T-helper 9 cell (primary cell): ENCODE results near the gene SORBS2.

Source experiments
- DNase-seq: peaks from one replicate; pipeline ENCODE4 v3.0.0-alpha.2; 2020

Gene SORBS2

DNA sequence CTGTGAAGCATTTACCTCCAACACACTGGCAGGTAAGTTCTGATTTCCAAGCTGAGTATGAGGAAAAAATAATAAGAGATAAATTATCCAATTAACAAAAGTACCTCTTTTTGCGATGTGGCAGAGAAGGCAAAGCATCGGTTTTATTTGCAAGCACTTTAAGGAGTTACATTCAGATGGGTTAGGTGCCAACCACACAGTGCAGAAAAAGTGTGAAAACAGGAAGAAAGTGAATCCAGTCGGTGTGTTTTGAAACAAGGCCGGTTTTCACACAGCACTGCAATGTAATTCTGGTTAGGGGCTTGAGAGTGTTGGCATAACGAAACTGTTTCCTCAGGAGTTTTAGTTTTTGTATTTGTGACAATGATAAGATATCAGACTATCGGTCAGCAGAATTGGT, 145.8 kb downstream of the SORBS2 start:
- DNase-seq: no peak

DNA sequence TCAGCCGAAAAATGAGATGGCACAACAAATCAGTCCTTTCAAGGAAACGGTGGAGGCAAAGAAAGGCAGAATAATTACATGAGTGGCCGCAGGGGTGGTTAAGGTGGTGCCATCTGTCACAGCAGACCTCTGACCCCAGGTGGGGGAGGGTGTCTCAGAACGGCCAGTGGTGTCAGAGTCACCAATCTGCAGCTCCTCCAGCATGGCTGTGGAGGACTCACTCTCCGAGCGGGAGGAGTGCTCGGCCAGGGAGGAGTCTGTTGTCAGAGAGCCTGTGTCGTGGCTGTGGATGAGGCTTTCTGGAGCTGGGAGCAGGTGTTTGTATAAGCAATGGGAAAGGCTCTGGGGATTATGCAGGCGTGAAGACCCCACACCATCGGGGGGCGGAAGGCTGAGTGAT, 146.3 kb downstream of the SORBS2 start:
- DNase-seq: no peak

DNA sequence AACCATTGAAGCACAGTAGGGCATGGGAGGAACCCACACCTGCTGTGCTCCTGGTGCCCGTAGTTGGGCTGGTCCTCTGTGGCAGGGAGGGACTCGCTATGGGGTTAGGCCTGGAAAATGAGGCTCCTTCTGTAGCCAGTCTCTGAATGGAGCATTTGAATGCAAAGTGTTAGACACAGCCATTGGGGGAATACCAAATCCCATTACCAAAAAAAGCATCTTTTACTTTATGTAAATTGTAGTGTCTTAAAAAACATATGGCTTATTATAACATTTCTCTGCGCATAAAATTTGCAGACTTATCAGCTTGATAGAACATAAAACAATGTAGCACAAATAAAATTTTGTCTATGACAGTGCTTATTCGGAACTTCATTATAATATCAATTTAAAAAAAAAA, 147.5 kb downstream of the SORBS2 start:
- DNase-seq: no peak

DNA sequence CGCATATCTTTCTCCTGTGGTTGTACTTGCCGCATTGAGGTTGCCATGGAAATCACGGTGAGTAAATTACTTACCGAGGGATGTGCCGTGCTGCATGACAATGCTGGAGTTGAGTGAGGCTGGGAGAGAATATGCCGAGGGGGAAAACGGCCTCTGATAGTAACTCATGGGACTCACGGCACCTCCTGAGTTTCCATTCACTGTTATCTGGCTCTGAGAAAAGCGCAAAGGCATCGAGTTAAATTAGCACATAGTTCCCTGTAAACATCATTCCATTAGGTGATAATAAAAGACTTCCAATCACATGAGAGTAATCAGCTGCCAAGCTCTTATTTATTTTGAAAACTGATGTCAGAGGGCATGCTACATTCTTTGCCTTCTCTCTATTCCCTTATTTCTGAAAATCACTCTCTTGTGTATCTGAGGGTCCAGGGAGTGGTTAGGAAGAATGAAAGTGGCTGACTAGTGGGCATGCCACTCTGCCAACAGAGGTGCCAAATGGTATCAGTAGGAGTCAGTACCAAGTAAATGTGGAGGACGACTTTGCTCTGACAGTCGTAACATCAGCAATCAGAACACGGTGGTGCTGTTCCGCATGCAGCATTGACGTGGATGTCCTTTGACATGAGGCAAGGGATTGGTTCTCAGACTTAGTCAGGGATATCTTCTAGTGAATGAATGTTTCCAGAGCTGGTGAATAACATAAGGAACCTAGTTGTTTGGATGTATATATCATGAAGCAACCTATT, 149.8 kb downstream of the SORBS2 start:
- no peak for DNase-seq

DNA sequence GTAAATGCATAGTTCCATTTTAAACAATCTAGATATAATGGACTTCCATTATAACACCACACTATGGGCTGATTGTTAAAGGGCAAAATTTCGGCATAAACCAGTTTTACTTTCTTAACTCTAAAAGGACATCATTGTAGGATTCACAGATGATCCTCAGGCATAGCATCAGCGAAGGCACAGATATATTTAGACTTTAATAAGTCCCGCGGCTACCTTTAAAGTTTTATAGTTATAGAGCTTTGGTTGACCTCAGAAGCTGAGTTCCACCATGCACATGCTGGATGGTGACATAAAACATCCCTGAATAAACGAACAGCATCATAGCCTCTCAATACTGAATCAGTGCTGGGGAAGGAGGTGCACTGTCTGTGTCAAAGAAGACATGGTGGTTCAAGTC, 151.7 kb downstream of the SORBS2 start:
- DNase-seq: no peak

DNA sequence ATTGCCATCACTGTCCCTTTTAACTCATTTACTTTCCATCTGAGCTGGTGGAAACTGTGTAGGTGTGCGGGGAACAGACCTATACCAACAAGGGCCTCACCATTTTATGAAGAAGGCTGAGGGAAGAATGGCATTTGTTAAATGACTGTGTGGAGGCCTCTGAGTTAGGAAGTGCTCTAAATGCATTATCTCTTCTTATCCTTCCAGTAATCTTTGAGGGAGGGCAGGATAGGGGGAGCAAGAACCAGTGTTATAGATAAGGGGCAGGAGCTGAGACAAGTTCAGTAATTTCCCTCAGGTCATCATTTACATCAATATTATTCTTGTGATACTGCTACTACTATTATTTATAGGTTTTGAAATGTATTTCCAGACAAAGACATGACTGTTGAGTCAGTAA, 154.3 kb downstream of the SORBS2 start:
- DNase-seq: no peak

DNA sequence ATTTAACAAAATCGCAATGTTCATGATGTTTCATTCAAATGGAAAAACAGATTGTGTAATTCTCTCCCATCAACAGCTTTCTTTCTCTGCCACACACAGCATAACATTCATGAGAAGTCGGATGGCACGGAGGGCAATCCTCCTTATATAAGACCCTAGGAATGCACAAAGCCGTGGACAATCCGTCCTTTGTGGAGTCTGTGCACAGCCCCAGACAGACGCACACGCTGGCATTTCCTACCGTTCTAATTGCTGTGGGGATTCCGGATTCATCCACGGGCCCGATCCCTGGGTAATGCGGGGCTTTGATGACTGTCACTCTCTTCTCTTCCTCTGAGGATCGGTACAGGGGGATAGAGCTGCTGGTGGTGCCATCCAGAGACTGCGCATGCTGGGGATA, 154.8 kb downstream of the SORBS2 start:
- no peak for DNase-seq

DNA sequence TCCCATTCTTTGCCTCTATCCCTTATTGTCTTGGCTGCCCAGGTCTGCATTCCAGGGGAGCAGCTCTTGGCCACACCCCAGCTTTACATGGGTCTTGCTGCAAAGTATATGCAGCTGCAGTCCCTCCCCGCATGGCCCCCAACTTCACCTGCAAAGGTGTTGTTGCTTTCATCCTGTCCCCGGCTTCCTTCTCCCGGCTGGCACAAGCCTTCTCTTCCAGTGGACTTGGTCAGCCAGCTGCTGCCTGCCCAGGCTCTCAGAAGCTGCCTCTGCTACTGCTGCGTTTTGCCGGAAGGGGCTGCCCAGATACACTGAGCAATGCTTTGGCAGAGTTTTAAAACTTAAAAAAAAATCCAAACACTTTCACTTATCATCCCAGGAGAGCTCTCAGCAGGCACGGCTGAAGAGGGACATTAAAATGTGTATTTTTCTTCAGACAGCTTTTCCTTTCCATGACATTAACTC, 155.5 kb downstream of the SORBS2 start:
- DNase-seq: no peak

DNA sequence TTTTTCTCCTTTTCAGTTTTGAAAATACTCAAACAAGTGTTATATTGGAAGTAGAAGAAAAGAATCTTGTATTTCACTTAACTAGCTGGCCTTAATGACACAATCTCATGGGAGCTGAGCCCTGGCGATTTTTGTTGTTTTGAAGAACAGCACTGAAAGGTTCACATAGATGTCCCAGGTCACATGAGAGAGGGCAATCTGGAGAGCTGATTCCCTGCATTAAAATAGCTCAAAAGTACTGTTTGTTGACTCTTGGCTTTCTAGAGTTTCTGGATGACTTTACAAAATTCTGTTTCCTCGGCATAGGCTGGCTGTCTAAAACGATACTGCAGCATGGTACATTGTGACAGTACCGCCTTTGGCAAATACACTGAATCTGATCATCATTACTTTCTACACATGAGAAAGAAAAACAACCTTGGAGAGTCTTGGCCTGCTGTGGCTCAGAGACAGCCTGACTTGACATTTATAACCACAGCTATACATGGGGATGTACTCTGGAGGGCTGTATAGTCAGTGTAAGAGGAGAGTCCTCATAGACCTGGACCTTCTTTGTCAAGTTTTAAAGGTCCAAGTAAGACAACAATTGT, 156.9 kb downstream of the SORBS2 start:
- no peak for DNase-seq

DNA sequence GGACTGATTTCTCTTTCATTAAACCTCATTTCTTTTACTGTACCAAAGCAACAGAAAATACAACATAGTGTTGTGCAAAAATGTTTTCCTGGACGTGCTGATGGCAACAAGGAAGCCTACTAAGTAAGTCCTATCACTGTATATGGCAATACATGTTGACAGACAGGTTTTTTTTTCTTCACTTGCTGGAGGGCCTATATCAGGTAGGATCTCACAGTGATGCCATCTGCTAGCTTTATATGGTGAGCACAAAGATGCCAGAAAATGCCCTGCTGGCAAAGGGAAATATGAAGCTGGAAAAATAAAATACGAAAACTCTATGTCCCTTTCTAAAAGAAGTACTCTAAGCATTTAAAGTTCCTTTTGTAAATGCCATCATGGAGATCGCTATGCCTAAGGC, 157.7 kb downstream of the SORBS2 start:
- DNase-seq: no peak

DNA sequence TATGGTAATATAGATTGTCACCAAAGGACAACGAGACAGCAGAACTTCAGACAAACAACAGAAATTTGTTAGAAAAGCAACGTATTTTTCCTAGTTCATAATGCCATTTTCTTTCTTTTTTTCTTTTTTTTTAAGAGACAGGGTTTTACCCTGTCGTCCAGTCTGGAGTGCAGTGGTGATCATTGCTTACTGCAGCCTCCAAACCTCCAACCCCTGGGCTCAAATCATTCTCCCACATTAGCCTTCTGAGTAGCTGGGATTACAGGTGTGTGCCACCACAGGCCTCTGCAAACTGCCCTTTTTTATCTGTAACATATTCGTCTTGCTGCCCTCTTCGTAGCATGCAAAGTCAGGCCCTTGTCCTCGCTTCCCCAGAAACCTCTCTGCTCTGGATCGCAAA, 160.1 kb downstream of the SORBS2 start:
- no peak for DNase-seq

DNA sequence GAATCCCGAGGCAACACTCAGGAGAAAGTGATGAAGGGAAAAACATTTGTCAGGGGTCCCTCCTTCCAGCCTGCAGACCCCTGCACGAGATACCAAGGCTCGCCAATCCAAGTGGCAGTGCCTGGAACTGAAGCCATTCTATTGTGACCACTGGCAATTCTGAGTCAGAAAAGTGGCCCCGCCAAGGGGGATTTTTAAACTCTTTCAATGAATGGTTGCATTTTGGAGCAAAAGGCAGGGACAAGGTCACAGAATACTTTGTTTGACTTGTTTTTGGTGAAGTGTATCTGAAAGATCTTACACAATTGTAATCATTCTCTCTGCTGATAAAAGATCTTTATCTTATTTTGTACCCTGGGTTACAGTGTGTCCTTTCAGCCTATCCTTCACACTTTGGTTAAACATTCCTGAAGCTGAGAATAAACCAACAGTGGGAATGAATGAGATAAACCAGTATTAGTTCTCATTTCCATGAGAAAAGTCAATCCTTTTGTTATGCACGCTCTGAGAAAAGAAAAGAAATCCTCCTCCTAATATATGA, 160.8 kb downstream of the SORBS2 start:
- DNase-seq: no peak

DNA sequence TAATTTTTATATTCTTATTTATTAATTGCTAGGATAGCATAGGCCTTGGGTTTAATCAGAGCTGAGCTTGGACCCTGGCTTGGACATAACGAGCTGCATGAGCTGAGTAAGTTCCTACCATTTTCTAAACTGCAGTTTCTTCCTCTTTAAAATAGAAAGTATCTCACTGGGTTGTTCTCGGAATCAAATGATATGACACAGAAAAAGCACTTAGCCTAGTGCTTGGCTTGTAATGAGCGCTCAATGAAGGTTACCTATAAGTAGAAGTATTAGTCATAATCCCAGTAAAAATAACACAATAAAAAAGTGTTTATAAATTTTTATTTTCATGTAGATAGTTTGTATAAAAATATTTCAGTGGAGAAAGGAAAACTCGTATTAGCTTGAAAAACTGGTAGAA, 163.4 kb downstream of the SORBS2 start:
- DNase-seq: no peak

DNA sequence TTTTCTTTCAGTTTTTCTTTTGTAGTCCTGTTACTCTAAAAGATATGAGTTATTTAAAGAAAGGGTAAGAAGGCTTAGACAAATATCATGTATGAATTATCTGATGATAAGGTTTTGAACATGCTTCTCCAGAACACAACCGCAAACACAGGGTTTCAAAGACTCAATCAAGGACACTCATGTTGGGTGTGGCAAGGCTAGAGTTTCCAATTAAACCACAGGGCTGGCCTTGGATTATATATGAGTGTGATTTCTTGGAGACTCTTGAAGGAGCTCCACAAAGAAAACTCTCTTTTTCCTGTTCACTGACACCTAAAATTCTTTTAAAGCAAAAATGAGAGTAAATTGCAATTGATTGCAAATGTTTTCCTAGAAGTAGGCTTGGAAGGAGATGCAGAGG, 166.6 kb downstream of the SORBS2 start:
- DNase-seq: no peak

DNA sequence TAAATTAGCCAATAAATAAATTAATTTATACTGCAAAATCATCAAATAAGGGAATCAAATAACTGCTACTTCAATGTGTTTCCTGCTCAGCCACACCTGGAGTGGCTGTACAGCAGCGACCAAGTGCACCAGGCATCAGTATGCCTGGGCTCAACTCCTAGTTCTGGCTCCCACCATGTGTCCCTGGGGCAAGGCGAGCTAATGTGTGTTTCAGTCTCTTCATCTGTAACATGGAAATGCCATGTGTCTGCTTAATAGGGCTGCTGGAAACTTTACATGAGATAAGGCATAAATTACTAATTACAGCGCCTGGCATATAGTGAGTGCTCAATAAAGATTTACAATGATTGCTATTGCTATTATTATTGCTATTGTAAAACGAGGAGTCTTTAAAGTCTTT, 167.6 kb downstream of the SORBS2 start:
- DNase-seq: no peak

DNA sequence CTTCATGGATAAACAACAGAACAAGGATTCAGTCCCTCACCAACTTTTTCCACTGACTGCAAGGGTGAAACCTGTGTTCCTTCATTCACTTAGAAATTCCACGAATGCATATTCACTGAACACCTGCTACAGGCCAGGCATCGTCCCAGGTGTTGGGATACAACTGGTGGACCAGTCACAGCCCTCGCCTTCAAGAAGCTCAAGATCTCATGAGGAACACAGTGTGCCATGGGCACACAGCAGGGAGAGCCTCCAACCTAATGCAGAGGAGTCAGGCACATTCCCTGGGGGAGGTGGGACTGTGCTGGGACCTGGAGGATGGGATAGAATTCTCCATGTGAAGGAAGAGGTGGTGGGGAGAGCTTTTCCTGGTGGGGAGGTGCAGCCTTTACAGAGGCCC, 169.1 kb downstream of the SORBS2 start:
- DNase-seq: no peak

DNA sequence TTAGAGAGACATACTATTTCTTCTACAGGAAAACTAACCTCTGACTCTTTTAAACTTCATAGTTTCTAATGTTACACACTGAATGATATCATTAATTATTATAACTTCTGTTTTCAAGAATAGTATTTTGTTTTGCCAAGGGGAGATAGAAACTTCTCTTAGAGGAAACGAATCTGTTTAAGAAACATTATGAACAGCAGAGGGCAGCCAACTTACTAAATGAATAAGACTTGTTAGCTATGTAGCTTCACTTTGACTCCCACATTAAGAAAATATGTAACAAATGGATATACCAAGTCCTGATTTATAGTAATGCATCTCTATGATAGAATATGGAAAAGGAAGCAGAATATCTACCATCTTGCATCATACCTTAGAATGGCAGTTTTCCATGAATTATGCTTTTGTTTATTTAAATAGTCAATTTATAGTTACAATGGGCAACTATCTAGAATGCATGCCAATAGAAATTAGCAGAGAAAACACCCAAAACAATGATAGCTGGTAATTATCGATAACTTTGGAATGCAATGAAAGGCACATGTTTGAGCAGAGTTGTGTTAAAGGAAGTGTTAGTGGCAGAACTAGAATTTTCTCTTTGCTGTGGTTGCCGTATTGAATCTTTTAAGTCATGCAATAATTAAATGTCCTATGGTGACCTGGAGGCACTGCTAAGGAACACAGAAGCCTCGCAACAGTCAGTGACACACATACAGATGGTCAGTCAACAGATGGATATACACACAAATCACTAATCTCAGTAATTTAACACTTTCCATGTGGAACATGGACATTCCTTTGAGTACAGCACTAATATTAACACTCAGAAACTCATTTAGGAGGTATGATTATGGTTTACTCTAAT, 171.0 kb downstream of the SORBS2 start:
- DNase-seq: no peak

DNA sequence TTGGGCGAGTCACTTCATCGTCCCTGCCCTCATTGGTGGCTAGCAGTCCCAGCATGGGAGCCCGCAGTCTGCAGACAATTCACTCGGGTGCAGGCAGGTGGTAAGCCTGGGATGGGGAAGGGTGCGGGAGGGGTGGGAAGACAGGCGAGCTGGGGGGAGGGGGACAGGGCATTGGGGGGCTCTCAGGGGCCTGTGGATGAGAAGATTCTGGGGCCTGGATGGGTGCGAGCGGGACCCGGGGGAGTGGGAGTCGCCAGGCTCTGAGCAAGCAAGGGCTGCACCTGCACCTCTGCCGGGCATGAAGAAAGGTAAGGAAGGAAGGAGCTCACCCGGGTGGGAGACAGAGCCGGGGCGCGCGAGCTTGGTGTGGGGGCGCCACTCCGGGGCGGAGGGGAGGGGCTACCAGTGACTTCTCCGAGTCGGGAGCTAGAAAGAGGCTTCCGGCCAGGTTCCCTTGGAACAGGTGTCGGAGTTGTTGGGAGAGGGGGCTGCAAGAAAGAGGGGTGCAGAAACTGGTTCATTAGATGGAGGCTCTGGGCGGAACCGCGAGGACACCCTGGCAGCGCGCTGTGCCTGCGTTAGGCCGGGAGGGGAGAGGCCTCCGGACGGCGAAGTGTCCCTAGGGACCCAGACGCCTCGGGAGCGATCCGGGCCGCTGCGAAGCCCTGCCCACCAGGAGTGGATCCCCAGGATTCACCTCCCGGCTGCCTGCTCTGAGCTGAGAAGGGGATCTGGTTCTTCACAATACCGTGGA, 173.3 kb downstream of the SORBS2 start:
- no peak for DNase-seq

DNA sequence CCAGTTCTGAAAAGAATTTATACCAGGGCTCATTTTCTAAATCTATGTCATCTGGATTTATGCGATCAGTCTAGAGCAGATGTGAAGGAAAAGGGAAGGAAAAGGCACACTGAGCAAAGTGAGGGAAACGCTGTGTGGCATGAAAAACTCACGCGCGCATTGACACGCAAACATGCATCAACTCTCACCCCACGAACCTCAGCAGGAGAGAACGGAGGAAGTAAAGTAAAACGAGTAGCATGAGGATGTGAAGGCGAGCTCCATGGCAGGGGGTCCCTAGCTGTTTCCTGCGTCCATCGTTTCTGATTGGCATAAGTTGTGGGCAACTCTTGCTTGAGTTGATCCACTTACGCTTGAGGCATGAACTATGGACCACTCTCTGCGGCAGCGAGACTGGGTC, 173.9 kb downstream of the SORBS2 start:
- DNase-seq: no peak

DNA sequence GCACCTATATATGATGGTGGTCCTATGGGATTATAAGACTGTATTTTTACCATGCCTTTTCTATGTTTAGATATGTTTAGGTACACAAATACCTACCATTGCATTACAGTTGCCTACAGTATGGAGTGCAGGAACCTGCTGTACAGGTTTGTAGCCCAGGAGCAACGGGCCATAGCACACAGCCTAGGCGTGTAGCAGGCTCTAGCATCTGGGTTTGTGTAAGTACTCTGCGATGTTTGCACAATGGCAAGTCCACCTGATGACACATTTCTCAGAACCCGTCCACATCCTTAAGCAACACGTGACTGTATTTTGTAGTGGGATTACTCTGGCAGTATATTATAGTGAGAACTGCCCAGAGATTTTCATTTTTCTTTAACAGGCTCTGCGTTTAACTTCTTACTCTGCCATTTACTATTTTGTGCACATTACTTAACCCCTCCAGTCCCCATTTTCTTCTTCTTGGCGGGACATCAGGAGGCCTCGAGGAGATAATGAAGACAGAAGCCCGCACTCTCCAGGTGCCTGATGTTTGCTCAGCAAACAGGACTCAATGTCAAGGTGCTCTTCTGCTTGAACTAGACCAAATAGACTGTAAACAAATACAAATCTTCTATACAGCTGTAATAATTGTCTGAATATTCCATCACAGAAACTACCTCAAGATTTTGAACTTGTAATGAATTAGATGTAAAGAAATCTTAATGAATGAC, 174.7 kb downstream of the SORBS2 start:
- no peak for DNase-seq

DNA sequence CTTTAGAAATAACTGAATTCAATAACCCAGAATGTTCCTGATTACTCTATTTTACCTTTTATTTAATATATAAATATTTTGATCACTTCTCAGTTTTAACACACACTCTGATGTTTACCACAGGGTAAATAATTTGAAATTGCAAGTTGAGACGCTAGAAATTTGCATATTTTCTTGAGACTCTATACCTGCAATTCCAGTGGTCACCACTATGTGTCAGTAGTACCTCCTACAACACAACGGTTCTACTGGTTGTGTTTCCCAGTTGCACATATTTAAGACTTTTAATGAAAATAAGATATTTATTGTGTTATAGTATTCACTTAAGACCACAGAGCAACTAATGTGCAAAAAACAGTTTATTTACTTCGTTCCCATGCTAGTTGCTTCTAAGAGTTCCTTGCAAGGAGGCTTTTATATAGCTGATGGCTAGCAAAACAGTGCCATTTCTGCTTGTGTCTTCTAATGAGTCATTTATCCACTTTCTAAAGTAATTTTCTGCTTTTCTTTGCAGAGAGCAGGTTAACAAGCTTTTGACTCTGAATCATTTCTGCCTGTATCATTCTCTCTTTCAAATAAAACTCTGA, 177.8 kb downstream of the SORBS2 start:
- DNase-seq: no peak

DNA sequence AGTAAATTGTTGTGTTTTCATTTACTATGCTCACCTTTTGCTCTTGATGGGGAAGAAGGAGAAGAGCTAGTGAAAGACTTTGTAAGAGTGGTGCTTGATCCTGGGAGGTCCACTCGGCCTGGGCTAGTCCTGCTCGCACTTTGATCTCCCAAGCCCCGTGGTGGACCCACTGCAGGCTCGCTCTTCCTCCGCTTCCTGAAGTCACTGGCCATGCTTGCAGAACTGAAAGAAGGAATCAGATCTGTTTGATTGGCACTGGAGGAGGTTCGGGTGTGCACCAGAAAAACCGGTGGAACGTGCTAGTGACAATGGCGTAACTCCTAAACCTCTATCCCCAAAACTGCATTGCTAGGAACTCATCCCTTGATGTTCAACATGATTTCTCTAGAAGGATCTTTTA, 185.2 kb downstream of the SORBS2 start:
- DNase-seq: no peak
